ENCODE data around the gene RPS2.

The RPS2 gene

DNA sequence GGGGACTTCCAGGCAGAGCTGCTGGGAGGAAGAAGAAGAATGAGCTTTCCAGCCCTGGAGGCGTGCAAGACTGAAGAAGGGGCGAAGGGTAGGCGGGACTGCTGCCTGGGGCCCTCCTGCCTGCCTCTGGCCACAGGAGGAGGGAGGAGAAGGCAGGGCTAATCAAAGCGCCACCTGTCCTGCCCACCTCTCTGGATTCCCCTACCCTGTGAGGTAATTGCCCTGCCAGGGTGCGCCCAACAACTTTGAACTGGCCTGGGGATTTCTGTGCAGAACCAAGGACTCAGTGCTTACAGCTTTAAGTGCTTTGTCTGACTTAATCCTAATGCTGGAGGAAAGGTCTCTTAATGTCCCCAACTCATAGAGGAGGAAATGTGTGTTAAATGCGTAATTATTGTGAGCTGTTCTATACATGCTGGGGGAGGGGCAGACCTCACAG is 16.8 kb upstream of the RPS2 start, which contains the start of gene NOXO1:
TSS of gene NOXO1 (minus strand) at position 72 of the 439 bp plus-strand sequence. CDS start 290 bp downstream, outside the sequence.
- TF ChIP-seq CTCF (IDR thresholded peaks at IDR 0.05; ENCODE audit: insufficient read depth, low read length, poor library complexity, severe bottlenecking): no peak
- H3K4me3 ChIP-seq (replicated peaks; ENCODE audit: low read depth, low read length): no peak within 1 kb of the TSS
- no peaks in the 10 kb centered on the region; the same call in 1 of the 2 replicates for H3K27me3 ChIP-seq (replicated peaks; ENCODE audit: control insufficient read depth, insufficient read depth, low read length)
- H3K36me3 ChIP-seq (ENCODE audit: control insufficient read depth, insufficient read depth, low read length): peaks cover 23% of the 10 kb centered on the region
- no peak for DNase-seq (ENCODE audit: extremely low read depth, insufficient read length)

DNA sequence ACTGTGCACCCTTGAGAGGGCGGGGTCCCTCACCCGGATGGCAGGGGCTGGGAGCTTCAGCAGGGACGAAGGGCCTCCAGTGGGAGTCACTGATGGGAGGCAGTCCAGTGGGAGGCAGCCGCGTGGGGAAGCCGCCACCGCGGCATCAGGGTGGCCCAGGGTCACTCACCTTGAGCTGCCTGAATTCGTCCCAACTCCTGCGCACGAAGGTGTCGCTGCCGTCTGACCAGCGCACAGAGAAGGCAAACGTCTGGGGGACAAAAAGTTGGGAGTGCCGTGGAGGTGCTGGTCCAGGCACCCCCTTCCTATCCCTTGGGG is 16.1 kb upstream of the RPS2 start:
- TF ChIP-seq CTCF (IDR thresholded peaks at IDR 0.05; ENCODE audit: insufficient read depth, low read length, poor library complexity, severe bottlenecking): no peak
- Histone ChIP-seq H3K36me3 (ENCODE audit: control insufficient read depth, insufficient read depth, low read length) (peaks cover 21% of the 10 kb centered on the region), H3K4me3 (replicated peaks; ENCODE audit: low read depth, low read length) (no peak overlapping the region), H3K27me3 (replicated peaks; ENCODE audit: control insufficient read depth, insufficient read depth, low read length) (no peaks in the 10 kb centered on the region; the same call in 1 of the 2 replicates)
- DNase-seq (ENCODE audit: extremely low read depth, insufficient read length): no peak

GRCh38 chr16:1980030-1980769 is 15.6 kb upstream of the RPS2 start:
- no peak overlapping the region for H3K4me3 ChIP-seq (replicated peaks; ENCODE audit: low read depth, low read length)
- peaks cover 23% of the 10 kb centered on the region for H3K36me3 ChIP-seq (ENCODE audit: control insufficient read depth, insufficient read depth, low read length)
- no peak for DNase-seq (ENCODE audit: extremely low read depth, insufficient read length)
- no peaks in the 10 kb centered on the region; the same call in 1 of the 2 replicates for H3K27me3 ChIP-seq (replicated peaks; ENCODE audit: control insufficient read depth, insufficient read depth, low read length)
- TF ChIP-seq CTCF (IDR thresholded peaks at IDR 0.05; ENCODE audit: insufficient read depth, low read length, poor library complexity, severe bottlenecking): no peak

DNA sequence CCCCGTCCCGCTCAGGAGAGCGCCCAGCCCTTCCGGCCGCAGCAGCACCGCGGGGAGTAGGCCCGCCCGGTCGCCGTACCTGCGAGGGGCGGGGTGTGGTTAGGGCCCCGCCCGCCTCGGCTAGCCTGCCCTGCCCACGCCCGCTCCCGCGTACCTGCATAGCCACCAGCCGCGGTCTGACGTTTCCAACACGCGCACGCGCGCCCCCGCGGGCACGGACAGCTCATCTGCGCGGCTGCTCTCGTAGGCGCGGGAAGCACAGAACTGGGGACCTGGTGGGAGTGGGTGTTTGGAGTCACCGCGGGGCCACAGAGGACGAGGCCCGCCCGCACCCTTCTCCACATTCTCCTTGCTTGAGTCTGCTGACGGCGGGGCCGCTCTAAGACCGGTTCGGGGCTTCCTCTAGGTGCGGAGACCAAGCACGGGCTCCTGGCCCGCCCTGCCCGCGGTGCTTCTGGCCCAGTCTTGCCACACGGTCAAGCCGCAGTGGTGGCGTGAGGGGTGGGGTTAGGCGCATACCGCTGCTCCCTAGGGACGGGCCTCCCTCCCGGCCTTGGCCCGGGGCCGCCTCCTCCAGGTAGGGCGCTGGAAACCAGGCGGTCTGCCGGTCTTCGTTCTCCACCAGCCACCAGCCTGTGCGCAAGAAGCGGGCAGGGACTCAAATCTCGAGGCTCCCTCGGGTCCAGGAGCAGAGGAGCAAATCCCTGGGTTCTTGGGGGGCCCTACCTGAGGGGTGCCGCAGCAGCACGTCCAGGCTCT is 14.8 kb upstream of the RPS2 start:
- Histone ChIP-seq H3K4me3 (replicated peaks; ENCODE audit: low read depth, low read length) (no peak overlapping the region), H3K27me3 (replicated peaks; ENCODE audit: control insufficient read depth, insufficient read depth, low read length) (no peaks in the 10 kb centered on the region; the same call in 1 of the 2 replicates), H3K36me3 (ENCODE audit: control insufficient read depth, insufficient read depth, low read length) (peaks cover 30% of the 10 kb centered on the region)
- TF ChIP-seq CTCF (IDR thresholded peaks at IDR 0.05; ENCODE audit: insufficient read depth, low read length, poor library complexity, severe bottlenecking): no peak
- no peak for DNase-seq (ENCODE audit: extremely low read depth, insufficient read length)

GRCh38 chr16:1978476-1979120 is 14.0 kb upstream of the RPS2 start:
- Histone ChIP-seq H3K4me3 (replicated peaks; ENCODE audit: low read depth, low read length) (no peak overlapping the region), H3K27me3 (replicated peaks; ENCODE audit: control insufficient read depth, insufficient read depth, low read length) (no peaks in the 10 kb centered on the region; the same call in 1 of the 2 replicates), H3K36me3 (ENCODE audit: control insufficient read depth, insufficient read depth, low read length) (peaks cover 36% of the 10 kb centered on the region)
- no peak for TF ChIP-seq CTCF (IDR thresholded peaks at IDR 0.05; ENCODE audit: insufficient read depth, low read length, poor library complexity, severe bottlenecking)
- no peak for DNase-seq (ENCODE audit: extremely low read depth, insufficient read length)

All from GM06990 (cell line).